DND-41 (cell line): ENCODE measurements around the gene ANKS4B.

Source experiments
- ATAC-seq: fragments of 200-7000 bp; cut with Tn5 transposase; 3 replicates; pipeline ENCODE4 v1.9.1; 2021; ENCODE audit warnings: low read depth; ENCODE audit not compliant: insufficient read depth
- DNase-seq: peaks from one replicate; pipeline ENCODE4 v3.0.0-alpha.2; 2020
- H2AFZ ChIP-seq: 2 replicates; pipeline ENCODE4 v1.6.0; 2012; ENCODE audit warnings: low read depth, low read length
- H3K27ac ChIP-seq: 2 replicates; pipeline ENCODE4 v1.5.1; 2012; ENCODE audit warnings: low read length, inconsistent platforms
- H3K27me3 ChIP-seq: fragments of 200-600 bp; sonication (generic); 2 replicates; pipeline ENCODE4 v1.6.0; 2012; ENCODE audit warnings: low read length, mild to moderate bottlenecking, inconsistent platforms; ENCODE audit not compliant: insufficient read depth, poor library complexity
- H3K36me3 ChIP-seq: 2 replicates; pipeline ENCODE4 v1.5.1; 2012; ENCODE audit warnings: low read length, inconsistent platforms; ENCODE audit not compliant: insufficient read depth
- H3K4me1 ChIP-seq: 2 replicates; pipeline ENCODE4 v1.5.1; 2012; ENCODE audit warnings: mild to moderate bottlenecking, low read length; ENCODE audit not compliant: insufficient read depth
- H3K4me2 ChIP-seq: 2 replicates; pipeline ENCODE4 v1.6.0; 2012; ENCODE audit warnings: mild to moderate bottlenecking, moderate library complexity, low read length, inconsistent platforms; ENCODE audit not compliant: insufficient read depth
- H3K4me3 ChIP-seq, 2 experiments: fragments of 200-600 bp in 1 of 2; shearing (Covaris generic) in 1 of 2; 2 replicates each; pipeline ENCODE4 v1.5.1; 2012 to 2016; ENCODE audit warnings: inconsistent platforms in 2 of 2, low read length in 2 of 2, mild to moderate bottlenecking in 2 of 2, low read depth in 1 of 2, moderate library complexity in 1 of 2
- H3K79me2 ChIP-seq: 2 replicates; pipeline ENCODE4 v1.6.0; 2012; ENCODE audit warnings: low read length, inconsistent platforms; ENCODE audit not compliant: insufficient read depth
- H3K9ac ChIP-seq: 2 replicates; pipeline ENCODE4 v1.6.0; 2012; ENCODE audit warnings: low read depth, mild to moderate bottlenecking, inconsistent platforms, low read length, moderate library complexity
- H3K9me3 ChIP-seq: 2 replicates; pipeline ENCODE4 v1.5.1; 2012; ENCODE audit warnings: low read length, moderate library complexity, mild to moderate bottlenecking, inconsistent platforms; ENCODE audit not compliant: insufficient read depth, severe bottlenecking
- H4K20me1 ChIP-seq: 2 replicates; pipeline ENCODE4 v1.6.0; 2012; ENCODE audit warnings: low read length; ENCODE audit not compliant: insufficient read depth
- CTCF ChIP-seq: IDR thresholded peaks from 2 replicates; pipeline ENCODE4 v1.5.1; 2012; ENCODE audit warnings: borderline replicate concordance, low read length, moderate library complexity, mild to moderate bottlenecking; ENCODE audit not compliant: poor library complexity, severe bottlenecking; ENCODE audit errors: extremely low read depth
- EZH2 ChIP-seq: IDR thresholded peaks from 3 replicates; pipeline ENCODE4 v1.6.1; 2012; ENCODE audit warnings: borderline replicate concordance, low read depth, mild to moderate bottlenecking, moderate library complexity, low read length, inconsistent platforms; ENCODE audit not compliant: severe bottlenecking

Gene ANKS4B

GRCh38 chr16:21264571-21265036 lies 31.1 kb downstream of the ANKS4B start:
- Histone ChIP-seq H3K27ac (no peak overlapping the region), H4K20me1 (no peaks in the 10 kb centered on the region), H3K4me2 (no peak overlapping the region), H3K79me2 (no peaks in the 10 kb centered on the region), H3K27me3 (no peaks in the 10 kb centered on the region), H3K36me3 (no peaks in the 10 kb centered on the region), H3K4me1 (no peaks in the 10 kb centered on the region), H3K4me3 (no peak overlapping the region), H3K9ac (no peak overlapping the region), H3K9me3 (no peaks in the 10 kb centered on the region), H2AFZ (no peak overlapping the region)
- TF ChIP-seq CTCF = no peak
- TF ChIP-seq EZH2 = no peak
- no peak for ATAC-seq
- DNase-seq = no peak

GRCh38 chr16:21265104-21265837 lies 31.8 kb downstream of the ANKS4B start:
- Histone ChIP-seq H3K4me3 (no peak overlapping the region), H3K27ac (no peak overlapping the region), H3K4me2 (no peak overlapping the region), H3K9ac (no peak overlapping the region), H3K4me1 (no peaks in the 10 kb centered on the region), H3K79me2 (no peaks in the 10 kb centered on the region), H2AFZ (no peak overlapping the region), H3K36me3 (no peaks in the 10 kb centered on the region), H3K9me3 (no peaks in the 10 kb centered on the region), H4K20me1 (no peaks in the 10 kb centered on the region), H3K27me3 (no peaks in the 10 kb centered on the region)
- ATAC-seq (no peak), DNase-seq (no peak)
- no peak for TF ChIP-seq EZH2
- no peak for TF ChIP-seq CTCF

- no peaks in the 10 kb centered on the region for H3K9me3 ChIP-seq
- H4K20me1 ChIP-seq = no peaks in the 10 kb centered on the region
- no peak overlapping the region for H3K4me3 ChIP-seq
- no peak for ATAC-seq
- no peaks in the 10 kb centered on the region for H3K79me2 ChIP-seq
- no peaks in the 10 kb centered on the region for H3K36me3 ChIP-seq
- H3K9ac ChIP-seq = no peak overlapping the region
- H3K4me1 ChIP-seq = no peaks in the 10 kb centered on the region
- H3K27me3 ChIP-seq = no peaks in the 10 kb centered on the region
- no peak overlapping the region for H3K4me2 ChIP-seq
- TF ChIP-seq CTCF = no peak
- TF ChIP-seq EZH2 = no peak
- H2AFZ ChIP-seq = no peak overlapping the region
- no peak for DNase-seq
- no peak overlapping the region for H3K27ac ChIP-seq
These were observed 33.8 kb downstream of the ANKS4B start for GRCh38 chr16:21267298-21267697.
